ENCODE results near the gene TTBK2. TPM values are rescaled to one million over a fixed set of nuclear protein-coding genes. Genes with fewer than 3 reads are reported as not detected.

The TTBK2 gene
- total and polyA plus RNA-seq, 2 donors (not counting 1 experiment from before 2014, with no cell fraction given): 4.3 to 39.6 TPM

DNA sequence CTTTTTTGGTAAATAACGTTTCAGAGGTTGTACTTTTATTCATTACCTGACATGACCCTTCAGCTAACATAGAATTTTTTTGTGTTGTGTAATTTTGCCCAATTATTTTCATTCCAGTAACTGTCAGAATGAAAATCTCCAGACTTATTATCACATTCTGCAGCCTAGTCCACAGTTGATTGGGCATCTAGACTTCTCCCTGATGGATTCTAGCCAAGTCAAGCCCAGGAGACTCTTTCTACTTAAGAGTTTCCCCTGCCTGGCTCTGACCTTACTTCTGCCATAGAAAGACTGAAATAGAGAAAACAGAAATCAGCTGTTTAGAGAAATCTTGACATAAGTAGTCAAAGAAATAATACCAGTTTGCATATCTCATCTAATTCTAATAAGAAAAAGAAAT is 100.8 kb downstream of the TTBK2 start:
- CTCF ChIA-PET: no interaction called here
- Mint-ChIP-seq H3K27me3 (no peaks in the 10 kb centered on the region), H3K4me1 (no peaks in the 10 kb centered on the region), H3K4me3 (no peak overlapping the region), H3K9me3 (ENCODE audit: insufficient read depth) (no peaks in the 10 kb centered on the region), H3K27ac (no peak overlapping the region)
- Histone ChIP-seq H3K4me1 (ENCODE audit: control insufficient read depth in 2 of 2, insufficient read depth in 2 of 2, low read length in 2 of 2) (peaks cover 0 to 3% of the 10 kb centered on the region in 2 donors), H3K79me2 (ENCODE audit: control insufficient read depth, insufficient read depth, low read length) (no peaks in the 10 kb centered on the region), H3K27ac (ENCODE audit: low read length in 2 of 2) (no peak overlapping the region), H3K9me3 (ENCODE audit: control extremely low read depth in 1 of 3, control insufficient read depth in 2 of 3, insufficient read depth in 1 of 3, low read length in 2 of 3) (no peaks in the 10 kb centered on the region), H4K20me1 (ENCODE audit: control insufficient read depth, insufficient read depth, low read length, poor library complexity, severe bottlenecking) (no peaks in the 10 kb centered on the region), H3K4me2 (replicated peaks; ENCODE audit: low read depth, low read length, poor library complexity, severe bottlenecking) (no peak overlapping the region), H2AFZ (ENCODE audit: insufficient read depth, low read depth, low read length, poor library complexity, severe bottlenecking) (no peak overlapping the region), H3K4me3 (ENCODE audit: control extremely low read depth in 1 of 5, extremely low read depth in 1 of 5, insufficient read depth in 1 of 5, low read depth in 2 of 5, low read length in 4 of 5) (no peak overlapping the region), H3K27me3 (replicated peaks in 1 of 4; ENCODE audit: control extremely low read depth in 1 of 4, control insufficient read depth in 3 of 4, insufficient read depth in 4 of 4, low read length in 3 of 4) (no peaks in the 10 kb centered on the region), H3K36me3 (replicated peaks in 1 of 2; ENCODE audit: control extremely low read depth in 1 of 2, control insufficient read depth in 1 of 2, extremely low read depth in 1 of 2, insufficient read depth in 2 of 2, low read length in 1 of 2) (peaks cover 0 to 2% of the 10 kb centered on the region in 2 experiments), H3K9ac (ENCODE audit: low read length) (no peak overlapping the region)
- WGBS (ENCODE audit: insufficient coverage): no CpG with 5 or more reads among the region's 1 CpG
- no peak for ATAC-seq (ENCODE audit: low read depth)
- intact Hi-C loops (cut with micrococcal nuclease): no loop called here
- no peak for DNase-seq
- POLR2A ChIA-PET: no interaction called here
- TF ChIP-seq EZH2 (IDR thresholded peaks at IDR 0.05; ENCODE audit: borderline replicate concordance, insufficient read depth, low read depth, low read length, poor library complexity, severe bottlenecking) (no peak), CTCF (IDR thresholded peaks at IDR 0.05) (no peak)

GRCh38 chr15:42811433-42811832 is 109.1 kb downstream of the TTBK2 start:
- Histone ChIP-seq H4K20me1 (ENCODE audit: control insufficient read depth, insufficient read depth, low read length, poor library complexity, severe bottlenecking) (no peaks in the 10 kb centered on the region), H3K27ac (ENCODE audit: low read length in 2 of 2) (no peak overlapping the region), H3K27me3 (replicated peaks in 1 of 4; ENCODE audit: control extremely low read depth in 1 of 4, control insufficient read depth in 3 of 4, insufficient read depth in 4 of 4, low read length in 3 of 4) (no peaks in the 10 kb centered on the region), H2AFZ (ENCODE audit: insufficient read depth, low read depth, low read length, poor library complexity, severe bottlenecking) (no peak overlapping the region), H3K9me3 (ENCODE audit: control extremely low read depth in 1 of 3, control insufficient read depth in 2 of 3, insufficient read depth in 1 of 3, low read length in 2 of 3) (no peaks in the 10 kb centered on the region), H3K4me3 (ENCODE audit: control extremely low read depth in 1 of 5, extremely low read depth in 1 of 5, insufficient read depth in 1 of 5, low read depth in 2 of 5, low read length in 4 of 5) (no peak overlapping the region), H3K36me3 (replicated peaks in 1 of 2; ENCODE audit: control extremely low read depth in 1 of 2, control insufficient read depth in 1 of 2, extremely low read depth in 1 of 2, insufficient read depth in 2 of 2, low read length in 1 of 2) (peaks cover 0 to 2% of the 10 kb centered on the region in 2 experiments), H3K4me1 (ENCODE audit: control insufficient read depth in 2 of 2, insufficient read depth in 2 of 2, low read length in 2 of 2) (no peaks in the 10 kb centered on the region), H3K4me2 (replicated peaks; ENCODE audit: low read depth, low read length, poor library complexity, severe bottlenecking) (no peak overlapping the region), H3K9ac (ENCODE audit: low read length) (no peak overlapping the region), H3K79me2 (ENCODE audit: control insufficient read depth, insufficient read depth, low read length) (no peaks in the 10 kb centered on the region)
- Mint-ChIP-seq H3K9me3 (ENCODE audit: insufficient read depth) (no peaks in the 10 kb centered on the region), H3K27ac (no peak overlapping the region), H3K27me3 (no peaks in the 10 kb centered on the region), H3K4me1 (no peaks in the 10 kb centered on the region), H3K4me3 (no peak overlapping the region)
- ChIA-PET POLR2A (no interaction called here), CTCF (interaction anchor here (0.6 to 1.2 kb wide), 2 partner anchors 11 to 108 kb away, joined by 3 read pairs; no protein-coding TSS in a partner anchor)
- intact Hi-C loops (cut with micrococcal nuclease): no loop called here
- ATAC-seq (ENCODE audit: low read depth) (no peak), DNase-seq (no peak)
- no peak for TF ChIP-seq CTCF (IDR thresholded peaks at IDR 0.05)
- no peak for TF ChIP-seq EZH2 (IDR thresholded peaks at IDR 0.05; ENCODE audit: borderline replicate concordance, insufficient read depth, low read depth, low read length, poor library complexity, severe bottlenecking)

Data from B cell (primary cell).